Measurements from ENCODE around the gene BACH1. TPM values are rescaled to one million over a fixed set of nuclear protein-coding genes. Genes with fewer than 3 reads are reported as not detected.

BACH1 gene
- total RNA-seq, 1 donor from 2014 or later, result 123 TPM

DNA sequence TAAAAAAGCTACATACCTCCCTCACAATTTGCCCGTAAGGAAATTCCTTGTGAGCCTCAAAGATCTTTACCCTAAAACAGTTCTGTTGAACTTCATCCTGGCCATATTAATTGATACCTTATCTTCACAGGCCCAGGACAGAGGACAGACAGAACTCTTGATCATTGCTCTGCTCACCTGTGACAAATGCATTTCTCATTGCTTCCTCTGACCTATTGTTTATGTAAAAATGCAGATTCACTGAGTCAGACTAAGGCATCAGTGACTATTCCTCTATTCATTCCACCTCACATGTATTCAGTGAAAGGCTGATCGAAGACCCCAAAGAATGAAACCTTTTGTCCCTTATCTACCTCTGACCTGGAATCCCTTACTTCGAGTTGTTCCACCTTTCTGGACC lies 61.0 kb downstream of the BACH1 start:
- H3K27ac Mint-ChIP-seq (ENCODE audit: unreplicated experiment), result no peak overlapping the region
- peaks cover 4% of the 10 kb centered on the region for H3K9me3 Mint-ChIP-seq (ENCODE audit: low read depth)
- H3K4me1 Mint-ChIP-seq (ENCODE audit: low read depth), result no peaks in the 10 kb centered on the region
- peaks cover 7% of the 10 kb centered on the region for H3K36me3 Mint-ChIP-seq (ENCODE audit: low read depth)
- no peak overlapping the region for H3K4me3 Mint-ChIP-seq (ENCODE audit: unreplicated experiment)
- DNase-seq (ENCODE audit: low spot score), result no peak
- no peaks in the 10 kb centered on the region for H3K27me3 Mint-ChIP-seq (ENCODE audit: low read depth)
- TF ChIP-seq CTCF (IDR thresholded peaks at IDR 0.05), result no peak

GRCh38 chr21:29360799-29361765 lies 62.4 kb downstream of the BACH1 start:
- H3K27ac Mint-ChIP-seq (ENCODE audit: unreplicated experiment), result no peak overlapping the region
- H3K27me3 Mint-ChIP-seq (ENCODE audit: low read depth), result no peaks in the 10 kb centered on the region

GRCh38 chr21:29362758-29363157 lies 64.0 kb downstream of the BACH1 start:
- Mint-ChIP-seq H3K4me3 (ENCODE audit: unreplicated experiment) (no peak overlapping the region), H3K4me1 (ENCODE audit: low read depth) (no peaks in the 10 kb centered on the region)
- TF ChIP-seq CTCF (IDR thresholded peaks at IDR 0.05), result no peak

More at GRCh38 chr21:29360799-29361765, 62.4 kb downstream of the BACH1 start:
- Mint-ChIP-seq H3K4me3 (ENCODE audit: unreplicated experiment) (no peak overlapping the region), H3K36me3 (ENCODE audit: low read depth) (peaks cover 7% of the 10 kb centered on the region), H3K4me1 (ENCODE audit: low read depth) (no peaks in the 10 kb centered on the region), H3K9me3 (ENCODE audit: low read depth) (peaks cover 3% of the 10 kb centered on the region)
- no peak for DNase-seq (ENCODE audit: low spot score)
- TF ChIP-seq CTCF (IDR thresholded peaks at IDR 0.05), result peak; percentile 50

GRCh38 chr21:29365661-29366265 lies 67.0 kb downstream of the BACH1 start:
- Mint-ChIP-seq H3K36me3 (ENCODE audit: low read depth) (peaks cover 17% of the 10 kb centered on the region), H3K27ac (ENCODE audit: unreplicated experiment) (no peak overlapping the region), H3K27me3 (ENCODE audit: low read depth) (no peaks in the 10 kb centered on the region), H3K4me3 (ENCODE audit: unreplicated experiment) (no peak overlapping the region), H3K4me1 (ENCODE audit: low read depth) (no peaks in the 10 kb centered on the region), H3K9me3 (ENCODE audit: low read depth) (peaks cover 8% of the 10 kb centered on the region)
- no peak for DNase-seq (ENCODE audit: low spot score)
- no peak for TF ChIP-seq CTCF (IDR thresholded peaks at IDR 0.05)

More at GRCh38 chr21:29362758-29363157, 64.0 kb downstream of the BACH1 start:
- Mint-ChIP-seq H3K27ac (ENCODE audit: unreplicated experiment) (no peak overlapping the region), H3K27me3 (ENCODE audit: low read depth) (no peaks in the 10 kb centered on the region), H3K9me3 (ENCODE audit: low read depth) (peaks cover 8% of the 10 kb centered on the region), H3K36me3 (ENCODE audit: low read depth) (peaks cover 11% of the 10 kb centered on the region)
- no peak for DNase-seq (ENCODE audit: low spot score)

GRCh38 chr21:29366532-29366931 lies 67.8 kb downstream of the BACH1 start:
- H3K4me1 Mint-ChIP-seq (ENCODE audit: low read depth), result no peaks in the 10 kb centered on the region
- no peak for DNase-seq (ENCODE audit: low spot score)
- no peak overlapping the region for H3K4me3 Mint-ChIP-seq (ENCODE audit: unreplicated experiment)
- H3K9me3 Mint-ChIP-seq (ENCODE audit: low read depth), result peaks cover 8% of the 10 kb centered on the region
- H3K27me3 Mint-ChIP-seq (ENCODE audit: low read depth), result no peaks in the 10 kb centered on the region
- H3K36me3 Mint-ChIP-seq (ENCODE audit: low read depth), result peaks cover 16% of the 10 kb centered on the region
- H3K27ac Mint-ChIP-seq (ENCODE audit: unreplicated experiment), result no peak overlapping the region
- no peak for TF ChIP-seq CTCF (IDR thresholded peaks at IDR 0.05)
